ENCODE results near the gene RNF123. TPM values are rescaled to one million over a fixed set of nuclear protein-coding genes. Genes with fewer than 3 reads are reported as not detected.
A peak's percentile ranks its signal among the peaks of the same experiment; 100 is the strongest.

Gene RNF123
- total and polyA plus RNA-seq, 2 experiments from 2014 or later = 14.6 to 32.5 TPM

DNA sequence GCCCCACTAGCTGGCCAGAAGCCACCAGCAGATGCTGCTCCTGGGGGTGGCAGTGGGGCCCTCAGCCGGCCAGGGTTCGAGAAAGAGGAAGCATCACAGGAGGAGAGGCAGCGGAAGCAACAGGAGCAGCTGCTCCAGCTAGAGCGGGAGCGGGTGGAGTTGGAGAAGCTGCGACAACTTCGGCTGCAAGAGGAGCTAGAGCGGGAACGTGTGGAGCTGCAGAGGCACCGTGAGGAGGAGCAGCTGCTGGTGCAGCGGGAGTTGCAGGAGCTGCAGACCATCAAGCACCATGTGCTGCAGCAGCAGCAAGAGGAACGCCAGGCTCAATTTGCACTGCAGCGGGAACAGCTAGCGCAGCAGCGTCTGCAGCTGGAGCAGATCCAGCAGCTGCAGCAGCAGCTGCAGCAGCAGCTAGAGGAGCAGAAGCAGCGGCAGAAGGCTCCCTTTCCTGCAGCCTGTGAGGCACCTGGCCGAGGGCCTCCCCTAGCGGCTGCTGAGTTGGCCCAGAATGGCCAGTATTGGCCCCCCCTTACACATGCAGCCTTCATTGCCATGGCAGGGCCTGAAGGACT, 32.7 kb upstream of the RNF123 start:
- Mint-ChIP-seq H3K4me1 (no peaks in the 10 kb centered on the region; the same call in 2 of the 3 replicates), H3K36me3 (ENCODE audit: low read depth) (no peaks in the 10 kb centered on the region), H3K27ac (no peak overlapping the region), H3K27me3 (ENCODE audit: insufficient read depth, low read depth, poor library complexity) (peaks cover 20% of the 10 kb centered on the region), H3K9me3 (no peaks in the 10 kb centered on the region), H3K4me3 (no peak overlapping the region)
- Histone ChIP-seq H3K27me3 (ENCODE audit: insufficient read depth) (no peaks in the 10 kb centered on the region), H3K27ac (ENCODE audit: low read depth) (no peak overlapping the region), H4K20me1 (replicated peaks; ENCODE audit: insufficient read depth) (no peaks in the 10 kb centered on the region), H3K4me3 (no peak overlapping the region), H3K4me1 (ENCODE audit: insufficient read depth) (no peaks in the 10 kb centered on the region), H3K79me2 (replicated peaks; ENCODE audit: insufficient read depth) (no peaks in the 10 kb centered on the region), H3K9me2 (ENCODE audit: insufficient read depth) (no peaks in the 10 kb centered on the region), H3F3A (replicated peaks; ENCODE audit: low read depth) (no peaks in the 10 kb centered on the region), H3K4me2 (no peak overlapping the region), H3K36me3 (ENCODE audit: insufficient read depth) (no peaks in the 10 kb centered on the region), H2AFZ (no peak overlapping the region)
- DNase-seq (ENCODE audit: low spot score) (no peak), ATAC-seq (peak; percentile 17; the same call in 1 of the 3 replicates)
- TF ChIP-seq, protein P1, sequence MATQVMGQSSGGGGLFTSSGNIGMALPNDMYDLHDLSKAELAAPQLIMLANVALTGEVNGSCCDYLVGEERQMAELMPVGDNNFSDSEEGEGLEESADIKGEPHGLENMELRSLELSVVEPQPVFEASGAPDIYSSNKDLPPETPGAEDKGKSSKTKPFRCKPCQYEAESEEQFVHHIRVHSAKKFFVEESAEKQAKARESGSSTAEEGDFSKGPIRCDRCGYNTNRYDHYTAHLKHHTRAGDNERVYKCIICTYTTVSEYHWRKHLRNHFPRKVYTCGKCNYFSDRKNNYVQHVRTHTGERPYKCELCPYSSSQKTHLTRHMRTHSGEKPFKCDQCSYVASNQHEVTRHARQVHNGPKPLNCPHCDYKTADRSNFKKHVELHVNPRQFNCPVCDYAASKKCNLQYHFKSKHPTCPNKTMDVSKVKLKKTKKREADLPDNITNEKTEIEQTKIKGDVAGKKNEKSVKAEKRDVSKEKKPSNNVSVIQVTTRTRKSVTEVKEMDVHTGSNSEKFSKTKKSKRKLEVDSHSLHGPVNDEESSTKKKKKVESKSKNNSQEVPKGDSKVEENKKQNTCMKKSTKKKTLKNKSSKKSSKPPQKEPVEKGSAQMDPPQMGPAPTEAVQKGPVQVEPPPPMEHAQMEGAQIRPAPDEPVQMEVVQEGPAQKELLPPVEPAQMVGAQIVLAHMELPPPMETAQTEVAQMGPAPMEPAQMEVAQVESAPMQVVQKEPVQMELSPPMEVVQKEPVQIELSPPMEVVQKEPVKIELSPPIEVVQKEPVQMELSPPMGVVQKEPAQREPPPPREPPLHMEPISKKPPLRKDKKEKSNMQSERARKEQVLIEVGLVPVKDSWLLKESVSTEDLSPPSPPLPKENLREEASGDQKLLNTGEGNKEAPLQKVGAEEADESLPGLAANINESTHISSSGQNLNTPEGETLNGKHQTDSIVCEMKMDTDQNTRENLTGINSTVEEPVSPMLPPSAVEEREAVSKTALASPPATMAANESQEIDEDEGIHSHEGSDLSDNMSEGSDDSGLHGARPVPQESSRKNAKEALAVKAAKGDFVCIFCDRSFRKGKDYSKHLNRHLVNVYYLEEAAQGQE (IDR thresholded peaks at IDR 0.05; ENCODE audit: unreplicated experiment) = no peak
- TF ChIP-seq, protein P2, sequence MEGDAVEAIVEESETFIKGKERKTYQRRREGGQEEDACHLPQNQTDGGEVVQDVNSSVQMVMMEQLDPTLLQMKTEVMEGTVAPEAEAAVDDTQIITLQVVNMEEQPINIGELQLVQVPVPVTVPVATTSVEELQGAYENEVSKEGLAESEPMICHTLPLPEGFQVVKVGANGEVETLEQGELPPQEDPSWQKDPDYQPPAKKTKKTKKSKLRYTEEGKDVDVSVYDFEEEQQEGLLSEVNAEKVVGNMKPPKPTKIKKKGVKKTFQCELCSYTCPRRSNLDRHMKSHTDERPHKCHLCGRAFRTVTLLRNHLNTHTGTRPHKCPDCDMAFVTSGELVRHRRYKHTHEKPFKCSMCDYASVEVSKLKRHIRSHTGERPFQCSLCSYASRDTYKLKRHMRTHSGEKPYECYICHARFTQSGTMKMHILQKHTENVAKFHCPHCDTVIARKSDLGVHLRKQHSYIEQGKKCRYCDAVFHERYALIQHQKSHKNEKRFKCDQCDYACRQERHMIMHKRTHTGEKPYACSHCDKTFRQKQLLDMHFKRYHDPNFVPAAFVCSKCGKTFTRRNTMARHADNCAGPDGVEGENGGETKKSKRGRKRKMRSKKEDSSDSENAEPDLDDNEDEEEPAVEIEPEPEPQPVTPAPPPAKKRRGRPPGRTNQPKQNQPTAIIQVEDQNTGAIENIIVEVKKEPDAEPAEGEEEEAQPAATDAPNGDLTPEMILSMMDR (conservative IDR thresholded peaks at IDR 0.05; ENCODE audit: low read depth in 2 of 2) = peak in 1 of 2 experiments; percentile 36; a peak in 2 of 4 replicates

DNA sequence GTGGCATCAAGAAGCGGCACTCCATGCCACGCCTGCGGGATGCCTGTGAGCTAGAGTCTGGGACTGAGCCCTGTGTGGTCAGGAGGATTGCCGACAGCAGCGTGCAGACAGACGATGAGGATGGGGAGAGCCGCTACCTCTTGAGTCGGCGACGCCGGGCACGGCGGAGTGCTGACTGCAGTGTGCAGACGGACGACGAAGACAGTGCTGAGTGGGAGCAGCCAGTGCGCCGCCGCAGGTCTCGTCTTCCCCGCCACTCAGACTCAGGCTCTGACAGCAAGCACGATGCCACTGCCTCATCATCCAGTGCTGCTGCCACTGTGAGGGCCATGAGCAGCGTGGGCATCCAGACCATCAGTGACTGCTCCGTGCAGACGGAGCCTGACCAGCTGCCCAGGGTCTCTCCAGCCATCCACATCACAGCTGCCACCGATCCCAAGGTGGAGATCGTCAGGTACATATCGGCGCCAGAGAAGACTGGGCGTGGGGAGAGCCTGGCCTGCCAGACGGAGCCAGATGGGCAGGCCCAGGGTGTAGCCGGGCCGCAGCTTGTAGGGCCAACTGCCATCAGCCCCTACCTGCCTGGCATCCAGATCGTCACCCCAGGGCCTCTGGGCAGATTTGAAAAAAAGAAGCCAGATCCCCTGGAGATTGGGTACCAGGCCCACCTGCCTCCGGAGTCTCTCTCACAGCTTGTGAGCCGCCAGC, 32.0 kb upstream of the RNF123 start:
- no peaks in the 10 kb centered on the region for H3K79me2 ChIP-seq (replicated peaks; ENCODE audit: insufficient read depth)
- Mint-ChIP-seq H3K9me3 (no peaks in the 10 kb centered on the region), H3K27me3 (ENCODE audit: insufficient read depth, low read depth, poor library complexity) (peaks cover 18% of the 10 kb centered on the region), H3K4me3 (no peak overlapping the region), H3K36me3 (ENCODE audit: low read depth) (no peaks in the 10 kb centered on the region), H3K27ac (no peak overlapping the region), H3K4me1 (no peaks in the 10 kb centered on the region; the same call in 2 of the 3 replicates)
- H2AFZ ChIP-seq = no peak overlapping the region
- H3K4me3 ChIP-seq = no peak overlapping the region
- no peak overlapping the region for H3K27ac ChIP-seq (ENCODE audit: low read depth)
- no peaks in the 10 kb centered on the region for H3F3A ChIP-seq (replicated peaks; ENCODE audit: low read depth)
- no peaks in the 10 kb centered on the region for H3K27me3 ChIP-seq (ENCODE audit: insufficient read depth)
- no peaks in the 10 kb centered on the region for H4K20me1 ChIP-seq (replicated peaks; ENCODE audit: insufficient read depth)
- TF ChIP-seq, protein P3, sequence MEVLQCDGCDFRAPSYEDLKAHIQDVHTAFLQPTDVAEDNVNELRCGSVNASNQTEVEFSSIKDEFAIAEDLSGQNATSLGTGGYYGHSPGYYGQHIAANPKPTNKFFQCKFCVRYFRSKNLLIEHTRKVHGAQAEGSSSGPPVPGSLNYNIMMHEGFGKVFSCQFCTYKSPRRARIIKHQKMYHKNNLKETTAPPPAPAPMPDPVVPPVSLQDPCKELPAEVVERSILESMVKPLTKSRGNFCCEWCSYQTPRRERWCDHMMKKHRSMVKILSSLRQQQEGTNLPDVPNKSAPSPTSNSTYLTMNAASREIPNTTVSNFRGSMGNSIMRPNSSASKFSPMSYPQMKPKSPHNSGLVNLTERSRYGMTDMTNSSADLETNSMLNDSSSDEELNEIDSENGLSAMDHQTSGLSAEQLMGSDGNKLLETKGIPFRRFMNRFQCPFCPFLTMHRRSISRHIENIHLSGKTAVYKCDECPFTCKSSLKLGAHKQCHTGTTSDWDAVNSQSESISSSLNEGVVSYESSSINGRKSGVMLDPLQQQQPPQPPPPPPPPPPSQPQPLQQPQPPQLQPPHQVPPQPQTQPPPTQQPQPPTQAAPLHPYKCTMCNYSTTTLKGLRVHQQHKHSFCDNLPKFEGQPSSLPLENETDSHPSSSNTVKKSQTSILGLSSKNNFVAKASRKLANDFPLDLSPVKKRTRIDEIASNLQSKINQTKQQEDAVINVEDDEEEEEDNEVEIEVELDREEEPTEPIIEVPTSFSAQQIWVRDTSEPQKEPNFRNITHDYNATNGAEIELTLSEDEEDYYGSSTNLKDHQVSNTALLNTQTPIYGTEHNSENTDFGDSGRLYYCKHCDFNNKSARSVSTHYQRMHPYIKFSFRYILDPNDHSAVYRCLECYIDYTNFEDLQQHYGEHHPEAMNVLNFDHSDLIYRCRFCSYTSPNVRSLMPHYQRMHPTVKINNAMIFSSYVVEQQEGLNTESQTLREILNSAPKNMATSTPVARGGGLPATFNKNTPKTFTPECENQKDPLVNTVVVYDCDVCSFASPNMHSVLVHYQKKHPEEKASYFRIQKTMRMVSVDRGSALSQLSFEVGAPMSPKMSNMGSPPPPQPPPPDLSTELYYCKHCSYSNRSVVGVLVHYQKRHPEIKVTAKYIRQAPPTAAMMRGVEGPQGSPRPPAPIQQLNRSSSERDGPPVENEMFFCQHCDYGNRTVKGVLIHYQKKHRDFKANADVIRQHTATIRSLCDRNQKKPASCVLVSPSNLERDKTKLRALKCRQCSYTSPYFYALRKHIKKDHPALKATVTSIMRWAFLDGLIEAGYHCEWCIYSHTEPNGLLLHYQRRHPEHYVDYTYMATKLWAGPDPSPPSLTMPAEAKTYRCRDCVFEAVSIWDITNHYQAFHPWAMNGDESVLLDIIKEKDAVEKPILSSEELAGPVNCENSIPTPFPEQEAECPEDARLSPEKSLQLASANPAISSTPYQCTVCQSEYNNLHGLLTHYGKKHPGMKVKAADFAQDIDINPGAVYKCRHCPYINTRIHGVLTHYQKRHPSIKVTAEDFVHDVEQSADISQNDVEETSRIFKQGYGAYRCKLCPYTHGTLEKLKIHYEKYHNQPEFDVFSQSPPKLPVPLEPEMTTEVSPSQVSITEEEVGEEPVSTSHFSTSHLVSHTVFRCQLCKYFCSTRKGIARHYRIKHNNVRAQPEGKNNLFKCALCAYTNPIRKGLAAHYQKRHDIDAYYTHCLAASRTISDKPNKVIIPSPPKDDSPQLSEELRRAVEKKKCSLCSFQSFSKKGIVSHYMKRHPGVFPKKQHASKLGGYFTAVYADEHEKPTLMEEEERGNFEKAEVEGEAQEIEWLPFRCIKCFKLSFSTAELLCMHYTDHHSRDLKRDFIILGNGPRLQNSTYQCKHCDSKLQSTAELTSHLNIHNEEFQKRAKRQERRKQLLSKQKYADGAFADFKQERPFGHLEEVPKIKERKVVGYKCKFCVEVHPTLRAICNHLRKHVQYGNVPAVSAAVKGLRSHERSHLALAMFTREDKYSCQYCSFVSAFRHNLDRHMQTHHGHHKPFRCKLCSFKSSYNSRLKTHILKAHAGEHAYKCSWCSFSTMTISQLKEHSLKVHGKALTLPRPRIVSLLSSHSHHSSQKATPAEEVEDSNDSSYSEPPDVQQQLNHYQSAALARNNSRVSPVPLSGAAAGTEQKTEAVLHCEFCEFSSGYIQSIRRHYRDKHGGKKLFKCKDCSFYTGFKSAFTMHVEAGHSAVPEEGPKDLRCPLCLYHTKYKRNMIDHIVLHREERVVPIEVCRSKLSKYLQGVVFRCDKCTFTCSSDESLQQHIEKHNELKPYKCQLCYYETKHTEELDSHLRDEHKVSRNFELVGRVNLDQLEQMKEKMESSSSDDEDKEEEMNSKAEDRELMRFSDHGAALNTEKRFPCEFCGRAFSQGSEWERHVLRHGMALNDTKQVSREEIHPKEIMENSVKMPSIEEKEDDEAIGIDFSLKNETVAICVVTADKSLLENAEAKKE (CRISPR knock-in tag; IDR thresholded peaks at IDR 0.05) = no peak
- no peak for TF ChIP-seq EZH2 (IDR thresholded peaks at IDR 0.05; ENCODE audit: low read depth, unreplicated experiment)
- DNase-seq (ENCODE audit: low spot score) (no peak), ATAC-seq (no peak)
- no peaks in the 10 kb centered on the region for H3K36me3 ChIP-seq (ENCODE audit: insufficient read depth)
- H3K4me2 ChIP-seq = no peak overlapping the region
- no peaks in the 10 kb centered on the region for H3K9me2 ChIP-seq (ENCODE audit: insufficient read depth)
- H3K4me1 ChIP-seq (ENCODE audit: insufficient read depth) = no peaks in the 10 kb centered on the region

Measured in GM23338 (cell line).